ENCODE data around the gene RHBDL2. TPM values are rescaled to one million over a fixed set of nuclear protein-coding genes. Genes with fewer than 3 reads are reported as not detected.
"Not testable (repeated sequence)": the region's sequence is repeated elsewhere in the genome, so short reads cannot be mapped to it uniquely, and the experiment has no call there.

The RHBDL2 gene
- total RNA-seq, 1 donor from 2014 or later: not detected

DNA sequence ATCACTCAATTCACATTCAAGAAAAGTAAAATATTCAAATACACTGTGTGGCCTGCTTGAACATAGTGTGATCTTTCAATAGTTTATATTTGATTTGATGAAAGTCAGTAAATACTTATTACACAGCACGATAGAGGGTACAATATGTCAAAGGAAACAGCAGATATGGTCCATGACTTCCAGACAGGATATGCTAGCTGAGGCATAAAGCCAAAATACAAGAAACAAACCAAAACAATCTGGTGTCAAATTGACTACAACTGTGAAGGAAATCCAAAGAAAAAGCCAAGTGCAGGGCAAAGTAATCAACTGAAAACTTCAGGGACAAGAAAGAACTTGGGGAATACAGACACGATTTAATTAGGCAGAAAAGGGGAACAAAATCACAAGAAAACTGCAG, 101.3 kb downstream of the RHBDL2 start:
- intact Hi-C loops (cut with DNase I): no loop called here
- no peak for DNase-seq (ENCODE audit: low spot score)

DNA sequence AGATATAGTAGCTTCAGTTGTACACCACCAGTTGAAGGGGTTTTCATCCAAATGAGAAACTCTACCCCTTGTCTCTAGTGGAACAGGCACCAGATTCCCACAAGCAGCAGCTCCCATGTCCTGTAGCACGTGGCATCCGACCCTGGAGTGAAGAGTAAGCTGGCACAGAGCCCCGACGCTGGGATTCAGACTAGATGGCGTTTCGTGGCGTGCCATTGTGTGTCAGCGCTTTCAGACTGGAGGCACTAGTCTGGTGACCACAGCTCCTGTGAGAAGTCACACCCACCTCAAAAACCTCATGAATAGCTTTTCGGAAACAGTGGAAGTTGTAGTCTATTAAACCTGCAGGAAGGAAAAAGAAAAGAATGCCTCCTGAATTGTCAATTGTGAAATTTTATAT, 102.3 kb downstream of the RHBDL2 start:
- intact Hi-C loops (cut with DNase I): loop anchor here (10.0 kb wide), 1 partner anchor 815 kb away; no protein-coding TSS in a partner anchor
- DNase-seq (ENCODE audit: low spot score): peak; percentile 82

DNA sequence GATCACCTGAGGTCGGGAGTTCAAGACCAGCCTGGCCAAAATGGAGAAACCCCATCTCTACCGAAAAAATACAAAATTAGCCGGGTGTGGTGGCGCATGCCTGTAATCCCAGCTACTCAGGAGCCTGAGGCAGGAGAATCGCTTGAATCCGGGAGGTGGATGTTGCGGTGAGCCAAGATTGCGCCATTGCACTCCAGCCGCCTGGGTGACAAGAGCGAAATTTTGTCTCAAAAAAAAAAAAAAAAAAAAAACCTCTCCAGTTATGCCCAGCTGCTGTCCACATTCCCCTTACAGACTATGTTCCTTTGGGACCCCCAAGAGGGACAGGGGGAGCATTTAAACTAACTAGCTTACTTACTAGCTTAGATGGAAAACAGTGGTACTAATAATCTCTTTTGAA, 105.3 kb downstream of the RHBDL2 start:
- intact Hi-C loops (cut with DNase I): loop anchor here (10.0 kb wide), 1 partner anchor 812 kb away; no protein-coding TSS in a partner anchor
- DNase-seq (ENCODE audit: low spot score): not testable (repeated sequence)

Other genes with a start within 250 kb of the RHBDL2 start
- 23.6 TPM for gene RRAGC, start 82.1 kb downstream of the RHBDL2 start, total RNA-seq
- gene MYCBP, start 68.5 kb downstream of the RHBDL2 start, total RNA-seq: 7.7 TPM
- gene GJA9, start 60.2 kb downstream of the RHBDL2 start, total RNA-seq: not detected
- gene AKIRIN1, start 49.4 kb upstream of the RHBDL2 start, total RNA-seq: 60.0 TPM
- gene NDUFS5, start 84.5 kb upstream of the RHBDL2 start, total RNA-seq: 519 TPM